Measurements from ENCODE around the gene TBX2. TPM values are rescaled to one million over a fixed set of nuclear protein-coding genes. Genes with fewer than 3 reads are reported as not detected.
"Not testable (repeated sequence)": the region's sequence is repeated elsewhere in the genome, so short reads cannot be mapped to it uniquely, and the experiment has no call there.

The TBX2 gene
- total RNA-seq, 2 experiments from 2014 or later, result 0.06 TPM; not detected in 1

GRCh38 chr17:61359513-61359912 is 40.1 kb upstream of the TBX2 start:
- POLR2A ChIA-PET, result interaction anchor here (0.6 kb wide), 1 partner anchor 281 kb away, joined by 3 read pairs; no protein-coding TSS in a partner anchor
- not testable (repeated sequence) for H3K27ac Mint-ChIP-seq; H3K27ac ChIP-seq (ENCODE audit: low read depth in 1 of 2, low read length in 2 of 2); H3K36me3 Mint-ChIP-seq (ENCODE audit: low read depth); H3K4me1 ChIP-seq (ENCODE audit: insufficient read depth, low read length); H3K27me3 ChIP-seq (ENCODE audit: control insufficient read depth in 1 of 2, insufficient read depth in 2 of 2, low read length in 2 of 2); DNase-seq; H3K4me1 Mint-ChIP-seq (ENCODE audit: low read depth); H3K9me3 Mint-ChIP-seq; ATAC-seq (ENCODE audit: poor library complexity); H3K4me3 ChIP-seq (ENCODE audit: low read length); H3K4me3 Mint-ChIP-seq; H3K36me3 ChIP-seq (ENCODE audit: insufficient read depth, low read length); H3K9me3 ChIP-seq (ENCODE audit: control insufficient read depth in 1 of 2, insufficient read depth in 1 of 2, low read length in 2 of 2); H3K27me3 Mint-ChIP-seq
- CTCF ChIA-PET, result interaction anchor here (0.9 kb wide), 1 partner anchor 639 kb away, joined by 3 read pairs; no protein-coding TSS in a partner anchor
- intact Hi-C loops (cut with DNase I, micrococcal nuclease), result loop anchor here (2.0 to 10.0 kb wide), 2 partner anchors 355 to 357 kb away; no protein-coding TSS in a partner anchor

GRCh38 chr17:61360318-61360943 is 39.2 kb upstream of the TBX2 start:
- ChIA-PET POLR2A (interaction anchor here (0.6 kb wide), 1 partner anchor 138 kb away, joined by 3 read pairs; no protein-coding TSS in a partner anchor), CTCF (no interaction called here)
- no peaks in the 10 kb centered on the region for H3K27me3 Mint-ChIP-seq
- H3K36me3 Mint-ChIP-seq (ENCODE audit: low read depth), result no peaks in the 10 kb centered on the region
- H3K9me3 Mint-ChIP-seq, result no peaks in the 10 kb centered on the region
- no peak for ATAC-seq (ENCODE audit: poor library complexity)
- H3K36me3 ChIP-seq (ENCODE audit: insufficient read depth, low read length), result no peaks in the 10 kb centered on the region
- H3K4me3 Mint-ChIP-seq, result no peak overlapping the region
- no peak overlapping the region for H3K27ac ChIP-seq (ENCODE audit: low read depth in 1 of 2, low read length in 2 of 2)
- no peak overlapping the region for H3K4me3 ChIP-seq (ENCODE audit: low read length)
- H3K4me1 Mint-ChIP-seq (ENCODE audit: low read depth), result no peaks in the 10 kb centered on the region
- no peak for DNase-seq
- no peaks in the 10 kb centered on the region for H3K27me3 ChIP-seq (ENCODE audit: control insufficient read depth in 1 of 2, insufficient read depth in 2 of 2, low read length in 2 of 2)
- no peaks in the 10 kb centered on the region for H3K9me3 ChIP-seq (ENCODE audit: control insufficient read depth in 1 of 2, insufficient read depth in 1 of 2, low read length in 2 of 2)
- H3K27ac Mint-ChIP-seq, result no peak overlapping the region
- H3K4me1 ChIP-seq (ENCODE audit: insufficient read depth, low read length), result no peaks in the 10 kb centered on the region
- intact Hi-C loops (cut with DNase I, micrococcal nuclease), result no loop called here
- TF ChIP-seq CTCF (IDR thresholded peaks at IDR 0.05), result no peak

- DNase-seq (no peak), ATAC-seq (ENCODE audit: poor library complexity) (no peak)
- H3K27ac ChIP-seq (ENCODE audit: low read depth in 1 of 2, low read length in 2 of 2), result no peak overlapping the region
- H3K36me3 ChIP-seq (ENCODE audit: insufficient read depth, low read length), result no peaks in the 10 kb centered on the region
- H3K4me3 Mint-ChIP-seq, result no peak overlapping the region
- H3K27me3 Mint-ChIP-seq, result no peaks in the 10 kb centered on the region
- CTCF ChIA-PET, result no interaction called here
- no peak for TF ChIP-seq CTCF (IDR thresholded peaks at IDR 0.05)
- no peaks in the 10 kb centered on the region for H3K9me3 ChIP-seq (ENCODE audit: control insufficient read depth in 1 of 2, insufficient read depth in 1 of 2, low read length in 2 of 2)
- no peak overlapping the region for H3K27ac Mint-ChIP-seq
- H3K4me1 Mint-ChIP-seq (ENCODE audit: low read depth), result no peaks in the 10 kb centered on the region
- no peaks in the 10 kb centered on the region for H3K27me3 ChIP-seq (ENCODE audit: control insufficient read depth in 1 of 2, insufficient read depth in 2 of 2, low read length in 2 of 2)
- intact Hi-C loops (cut with DNase I, micrococcal nuclease), result no loop called here
- no peaks in the 10 kb centered on the region for H3K36me3 Mint-ChIP-seq (ENCODE audit: low read depth)
- no peak overlapping the region for H3K4me3 ChIP-seq (ENCODE audit: low read length)
- no peaks in the 10 kb centered on the region for H3K9me3 Mint-ChIP-seq
- H3K4me1 ChIP-seq (ENCODE audit: insufficient read depth, low read length), result no peaks in the 10 kb centered on the region
- POLR2A ChIA-PET, result interaction anchor here (0.6 kb wide), 1 partner anchor 139 kb away, joined by 3 read pairs; no protein-coding TSS in a partner anchor
Observed at GRCh38 chr17:61361084-61361483, 38.6 kb upstream of the TBX2 start.

GRCh38 chr17:61362396-61362795 is 37.2 kb upstream of the TBX2 start:
- intact Hi-C loops (cut with DNase I, micrococcal nuclease), result no loop called here
- peaks cover 5% of the 10 kb centered on the region for H3K36me3 Mint-ChIP-seq (ENCODE audit: low read depth)
- Histone ChIP-seq H3K4me3 (ENCODE audit: low read length) (no peak overlapping the region), H3K36me3 (ENCODE audit: insufficient read depth, low read length) (no peaks in the 10 kb centered on the region), H3K27ac (ENCODE audit: low read depth in 1 of 2, low read length in 2 of 2) (no peak overlapping the region), H3K27me3 (ENCODE audit: control insufficient read depth in 1 of 2, insufficient read depth in 2 of 2, low read length in 2 of 2) (no peaks in the 10 kb centered on the region), H3K4me1 (ENCODE audit: insufficient read depth, low read length) (no peaks in the 10 kb centered on the region), H3K9me3 (ENCODE audit: control insufficient read depth in 1 of 2, insufficient read depth in 1 of 2, low read length in 2 of 2) (no peaks in the 10 kb centered on the region)
- H3K27ac Mint-ChIP-seq, result no peak overlapping the region
- H3K4me1 Mint-ChIP-seq (ENCODE audit: low read depth), result no peaks in the 10 kb centered on the region
- no peaks in the 10 kb centered on the region for H3K27me3 Mint-ChIP-seq
- TF ChIP-seq CTCF (IDR thresholded peaks at IDR 0.05), result no peak
- no peak for ATAC-seq (ENCODE audit: poor library complexity)
- no peaks in the 10 kb centered on the region for H3K9me3 Mint-ChIP-seq
- no peak for DNase-seq
- POLR2A ChIA-PET, result no interaction called here
- no peak overlapping the region for H3K4me3 Mint-ChIP-seq
- CTCF ChIA-PET, result no interaction called here

All from CD4-positive, alpha-beta T cell (primary cell).